ELR (cell line): ENCODE measurements around the gene TNNC1.
A peak's percentile ranks its signal among the peaks of the same experiment; 100 is the strongest.

Experiments
- DNase-seq: peaks from one replicate; pipeline ENCODE4 v3.0.0-alpha.2; 2015; ENCODE audit warnings: low read depth

Gene TNNC1

DNA sequence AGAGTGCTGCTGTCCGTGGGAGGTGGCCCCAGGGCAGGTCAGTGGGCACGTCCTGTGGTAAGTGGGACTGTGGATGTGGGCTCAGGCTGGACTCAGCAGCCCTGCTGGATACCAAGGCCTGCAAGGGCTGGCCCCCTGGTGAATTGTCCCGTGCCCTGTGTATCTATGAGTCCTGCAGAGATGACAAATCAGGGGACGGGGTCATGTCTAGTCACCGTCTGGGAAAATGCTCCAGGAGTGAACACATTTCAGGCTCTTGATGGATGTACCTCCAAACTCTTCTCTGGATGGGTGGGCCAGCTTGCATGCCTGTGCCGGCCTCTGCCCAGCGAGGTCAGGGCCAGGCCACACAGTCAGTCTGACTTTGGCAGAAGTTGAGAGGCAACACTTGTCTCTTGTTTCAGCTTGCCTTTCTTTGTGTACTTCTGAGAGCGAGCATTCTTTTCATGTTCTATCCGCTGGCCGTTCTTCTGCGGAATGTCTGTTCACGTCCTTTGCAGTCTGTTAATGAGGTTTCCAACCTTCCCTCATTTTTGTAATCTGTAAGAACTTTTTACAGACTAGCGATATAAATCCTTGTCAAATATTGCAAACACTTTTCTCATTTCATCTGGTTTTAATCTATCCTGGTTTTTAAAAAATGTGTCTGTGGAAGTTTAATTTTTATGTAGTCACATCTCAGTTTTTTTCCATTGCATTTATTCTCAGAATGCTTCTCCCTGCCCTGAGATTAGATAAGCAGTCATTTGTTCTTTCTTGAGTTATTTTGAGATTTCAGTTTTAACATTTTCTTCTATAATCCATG is 29.9 kb upstream of the TNNC1 start:
- DNase-seq: no peak

DNA sequence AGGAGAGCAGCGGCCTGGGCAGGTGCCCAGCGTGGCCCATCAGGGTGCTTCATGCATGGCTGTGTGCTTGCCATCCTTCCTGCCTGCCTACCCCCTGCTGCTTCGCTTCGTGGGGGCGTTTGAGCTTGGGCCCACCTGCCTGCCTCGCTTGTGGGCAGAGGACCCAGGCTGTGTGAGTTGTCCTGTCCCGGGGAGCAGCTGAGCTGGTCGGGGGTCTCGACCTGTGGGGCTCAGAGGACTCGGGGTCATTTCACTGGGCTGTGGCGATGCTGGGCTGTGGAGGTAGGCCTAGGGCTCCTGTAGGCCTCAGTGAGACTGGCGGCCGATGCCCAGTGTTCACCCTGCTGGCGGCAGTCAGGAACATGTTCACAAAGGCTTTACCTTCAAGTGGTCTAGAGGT is 29.2 kb upstream of the TNNC1 start:
- no peak for DNase-seq

DNA sequence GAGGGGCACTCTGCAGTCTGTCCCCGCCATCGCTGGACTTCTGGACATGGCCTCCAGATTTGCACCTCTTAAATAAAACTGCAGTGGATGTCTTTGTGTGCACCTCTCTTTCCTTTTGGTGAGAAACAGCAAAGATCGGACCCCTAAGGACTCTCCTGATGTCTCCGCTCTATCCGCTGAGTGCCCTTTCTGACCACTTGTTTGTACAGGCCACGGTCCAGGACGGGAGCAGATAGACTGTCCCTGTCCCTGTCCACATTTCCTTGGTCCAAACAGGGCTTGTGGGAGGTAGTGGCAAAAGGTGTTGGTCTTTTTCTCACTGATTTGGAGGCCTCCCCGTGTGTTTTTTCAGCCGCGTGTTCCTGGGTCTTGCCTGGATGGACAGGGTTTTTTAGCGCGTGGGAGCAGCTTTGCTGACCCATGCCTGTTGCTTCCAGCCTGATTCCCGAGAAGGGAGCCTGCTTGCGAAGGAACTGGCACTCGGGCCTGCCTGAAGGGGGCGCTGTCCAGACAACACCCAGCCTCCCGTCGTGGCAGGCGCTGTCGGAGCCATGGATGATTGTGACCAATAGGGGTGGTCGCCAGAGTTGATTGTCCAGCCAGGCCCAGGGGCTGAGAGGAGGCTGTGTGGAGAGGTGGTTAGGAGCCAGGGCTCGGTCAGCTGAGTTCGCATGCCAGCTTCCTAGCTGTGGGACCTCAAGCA is 28.1 kb upstream of the TNNC1 start:
- peak; percentile 36 for DNase-seq

DNA sequence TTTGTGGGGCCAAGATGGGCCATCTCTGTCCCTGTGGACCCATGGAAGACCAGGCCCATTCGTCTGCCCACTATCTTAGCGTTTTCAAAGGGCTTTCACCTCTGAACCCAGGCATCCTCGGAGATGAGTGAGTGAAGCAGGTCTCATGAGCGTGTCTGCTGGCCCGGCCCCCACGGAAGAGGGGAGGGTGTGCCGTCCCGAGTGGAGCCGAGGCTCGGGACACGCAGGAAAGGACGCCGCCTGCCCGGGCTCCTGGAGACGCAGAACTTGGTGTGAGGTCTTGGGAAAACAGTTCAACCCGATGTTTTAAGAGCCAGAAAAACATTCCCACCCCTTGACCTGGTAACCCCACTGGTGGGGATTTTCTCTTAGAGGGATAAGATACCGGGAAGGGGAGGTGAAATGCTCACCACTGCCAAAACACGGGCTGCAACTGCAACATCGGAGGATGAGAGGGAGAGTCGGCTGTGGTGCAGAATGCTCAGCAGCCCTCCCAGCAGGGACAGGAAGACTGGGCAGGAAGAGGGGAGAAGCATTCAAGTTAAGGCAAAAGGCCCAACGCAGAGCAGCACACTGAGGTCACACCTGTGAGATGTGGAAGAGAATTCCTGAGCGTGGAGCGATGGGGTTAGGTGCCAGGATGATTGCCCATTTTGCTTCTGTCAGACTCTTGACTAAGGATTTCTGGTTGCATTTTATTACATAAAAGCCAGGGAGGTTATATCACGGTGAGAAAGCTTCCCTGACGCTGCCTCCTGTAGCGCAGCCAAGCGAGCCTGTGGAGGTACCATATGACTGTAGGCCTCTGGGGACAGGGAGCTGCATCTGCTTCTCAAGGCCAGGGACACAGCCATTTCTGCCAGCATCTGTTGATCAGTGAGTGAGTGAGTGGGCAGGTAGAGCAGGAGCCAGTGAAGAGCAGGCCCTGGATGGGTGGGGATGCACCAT is 27.2 kb upstream of the TNNC1 start:
- no peak for DNase-seq

DNA sequence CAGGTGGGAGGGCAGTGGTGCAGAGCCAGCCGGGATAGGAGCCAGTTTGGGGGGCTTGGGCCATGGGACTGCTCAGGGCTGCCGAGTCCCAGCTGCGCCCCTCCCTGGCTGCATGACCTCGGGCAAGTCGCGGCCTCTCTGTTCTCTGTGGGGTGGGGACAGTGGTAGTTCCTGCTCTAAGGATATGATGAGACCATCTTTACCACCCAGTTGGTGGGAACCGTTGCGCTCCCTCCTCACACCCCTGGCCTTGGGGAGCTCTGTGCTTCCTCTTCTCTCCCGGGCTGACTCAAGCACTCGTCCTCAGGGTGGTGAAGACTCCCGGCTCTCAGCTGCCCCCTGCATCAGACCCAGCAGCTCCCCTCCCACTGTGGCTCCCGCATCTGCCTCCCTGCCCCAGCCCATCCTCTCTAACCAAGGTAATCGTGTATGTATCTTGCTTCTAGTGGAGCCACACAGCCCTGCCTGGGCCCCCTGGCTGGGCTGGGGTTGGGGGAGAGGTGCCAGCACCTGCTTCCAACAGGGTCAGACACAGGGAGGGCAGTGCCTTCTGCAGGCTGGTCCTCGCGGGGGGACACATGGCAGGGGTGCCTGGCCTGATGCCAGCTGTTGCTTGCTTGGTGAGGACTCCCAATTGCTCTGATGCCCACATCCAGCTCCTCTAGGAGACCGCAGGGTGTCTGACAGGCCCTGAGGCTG is 26.2 kb upstream of the TNNC1 start:
- DNase-seq: no peak

DNA sequence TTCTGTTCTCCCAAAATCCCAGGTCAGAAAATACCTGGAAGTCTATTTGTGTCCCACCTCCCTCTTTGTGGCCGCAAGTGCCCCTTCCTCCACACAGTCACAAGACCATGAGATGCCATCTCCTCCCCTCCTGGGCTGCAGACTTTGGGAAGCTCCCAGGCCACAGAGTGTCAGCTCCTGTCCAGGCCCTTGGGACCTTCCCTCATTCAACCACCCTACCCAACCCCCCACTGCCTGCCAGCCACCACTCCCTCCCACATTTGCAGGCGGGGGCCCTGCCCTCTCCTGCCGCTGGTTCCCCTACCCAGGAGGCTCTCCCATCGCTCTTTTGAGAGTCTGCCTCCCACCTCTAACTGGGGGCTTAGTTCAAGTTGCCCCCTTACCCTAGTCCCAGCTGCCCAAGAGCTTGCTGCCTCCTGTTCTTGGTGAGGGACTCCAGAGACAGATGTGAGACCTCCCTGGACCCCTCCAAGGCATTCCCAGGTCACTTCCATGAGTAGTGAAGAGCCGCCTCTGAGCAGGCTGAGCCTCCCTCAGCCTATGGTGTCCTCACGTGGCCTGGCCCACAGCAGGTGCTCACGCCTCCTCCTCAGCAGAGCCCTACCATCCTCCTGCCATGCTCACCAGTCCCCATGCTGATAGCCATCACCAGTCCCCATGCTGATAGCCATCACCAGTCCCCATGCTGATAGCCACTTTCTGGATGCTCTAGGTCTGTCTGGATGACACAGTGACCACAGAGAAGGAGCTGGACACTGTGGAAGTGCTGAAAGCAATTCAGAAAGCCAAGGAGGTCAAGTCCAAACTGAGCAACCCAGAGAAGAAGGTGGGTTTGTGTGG is 25.4 kb upstream of the TNNC1 start:
- DNase-seq: no peak

DNA sequence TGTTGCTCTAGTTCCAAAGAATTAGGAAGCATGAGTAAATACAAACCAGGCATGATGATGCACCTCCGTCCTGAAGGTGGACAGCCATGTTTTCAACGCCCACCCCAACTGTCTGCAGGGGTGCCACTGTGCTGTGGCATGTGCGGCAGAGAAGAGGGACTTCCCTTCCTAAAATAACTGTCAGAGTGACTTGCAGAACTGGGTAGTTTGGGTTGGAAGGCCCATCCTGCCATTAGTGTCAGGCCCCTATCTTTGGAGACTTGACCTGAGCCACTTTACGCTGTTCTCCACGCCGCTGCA is 23.9 kb upstream of the TNNC1 start:
- DNase-seq: no peak

DNA sequence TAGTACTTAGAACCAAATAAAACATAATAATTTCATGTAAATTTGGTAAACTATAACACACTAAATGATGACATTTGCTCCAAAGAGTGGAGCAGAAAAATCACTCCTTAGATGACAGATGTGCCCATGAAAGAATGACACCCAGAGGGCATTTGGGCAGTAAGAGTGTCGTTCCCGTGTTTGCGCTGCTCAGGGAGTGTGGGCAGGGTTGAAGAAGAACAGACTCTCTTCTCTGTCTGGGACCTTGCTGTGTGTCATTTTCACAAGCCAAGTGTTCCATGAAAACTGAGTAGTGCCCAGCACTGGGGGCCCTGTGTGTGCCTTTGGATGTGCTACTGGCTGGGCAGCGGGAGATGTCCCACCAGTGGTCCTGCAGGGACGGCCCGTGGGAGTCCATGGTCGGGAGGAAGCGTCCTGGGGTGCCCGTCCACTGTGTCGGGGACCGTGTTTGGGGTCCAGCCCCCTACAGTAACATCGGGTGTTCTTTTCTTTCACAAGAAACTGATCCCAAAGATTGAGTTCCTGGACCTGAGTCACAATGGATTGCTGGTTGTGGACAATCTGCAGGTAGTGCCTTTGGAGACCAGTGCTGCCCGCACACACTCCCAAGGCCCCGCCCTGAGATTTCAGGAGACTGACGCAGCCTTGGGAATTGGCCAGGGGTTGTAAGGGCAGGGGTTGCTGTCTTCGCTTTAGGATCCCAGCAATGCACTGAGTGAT is 23.4 kb upstream of the TNNC1 start:
- no peak for DNase-seq

DNA sequence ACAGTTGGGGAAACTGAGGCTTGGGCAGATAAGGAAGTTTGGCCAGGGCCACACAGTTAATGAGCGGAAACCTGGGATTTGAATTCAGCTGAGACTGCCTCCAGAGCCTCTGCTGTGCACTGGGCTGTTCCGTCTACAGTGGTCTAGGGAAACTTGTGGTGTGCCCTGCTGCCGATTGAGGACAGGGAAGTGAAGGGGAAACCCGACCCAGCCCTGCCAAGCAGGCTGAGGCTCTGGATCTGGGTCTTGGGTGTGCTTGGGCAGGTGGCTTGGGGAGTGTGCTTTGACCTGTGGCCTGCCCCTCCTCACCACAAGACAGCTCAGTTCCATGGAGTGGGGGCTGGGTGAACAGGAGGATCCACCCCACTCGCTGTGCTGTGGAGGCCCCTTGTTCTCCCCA is 19.2 kb upstream of the TNNC1 start:
- no peak for DNase-seq

DNA sequence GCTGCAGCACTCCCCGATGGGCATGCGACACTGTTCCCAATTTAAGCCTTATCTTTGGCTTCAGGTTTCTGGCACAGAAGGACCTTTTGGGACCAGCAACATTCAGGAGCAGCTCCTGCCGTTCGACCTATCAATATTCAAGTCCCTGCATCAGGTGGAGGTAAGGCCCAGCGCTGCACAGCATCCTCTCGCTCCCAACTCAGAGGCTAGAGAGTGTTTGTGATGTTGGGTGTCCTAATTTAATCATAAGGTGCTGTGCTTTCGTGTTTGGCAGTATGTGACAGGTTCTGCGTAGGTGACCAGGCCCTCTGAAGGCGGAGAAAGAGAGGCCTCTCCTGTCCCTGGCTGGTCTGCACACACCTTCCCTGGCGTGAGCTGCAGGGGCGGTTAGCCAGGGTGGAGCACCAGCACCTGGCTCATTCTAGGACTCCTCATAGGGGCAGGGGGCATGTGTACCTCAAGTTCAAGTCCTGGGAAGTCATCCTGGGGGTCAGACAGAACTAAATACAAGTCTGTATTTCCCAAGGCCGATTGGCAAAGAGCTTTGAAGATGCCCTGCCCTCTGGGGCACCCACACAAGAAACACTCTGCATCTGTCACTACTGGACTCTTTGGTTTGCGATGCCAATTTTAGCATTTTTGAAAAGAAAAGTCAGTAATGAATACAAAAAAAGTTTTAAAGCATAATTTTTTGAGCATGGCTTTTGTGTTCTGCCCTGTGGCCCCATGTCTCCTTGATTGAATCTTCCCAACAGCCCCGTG is 18.6 kb upstream of the TNNC1 start:
- DNase-seq: no peak

DNA sequence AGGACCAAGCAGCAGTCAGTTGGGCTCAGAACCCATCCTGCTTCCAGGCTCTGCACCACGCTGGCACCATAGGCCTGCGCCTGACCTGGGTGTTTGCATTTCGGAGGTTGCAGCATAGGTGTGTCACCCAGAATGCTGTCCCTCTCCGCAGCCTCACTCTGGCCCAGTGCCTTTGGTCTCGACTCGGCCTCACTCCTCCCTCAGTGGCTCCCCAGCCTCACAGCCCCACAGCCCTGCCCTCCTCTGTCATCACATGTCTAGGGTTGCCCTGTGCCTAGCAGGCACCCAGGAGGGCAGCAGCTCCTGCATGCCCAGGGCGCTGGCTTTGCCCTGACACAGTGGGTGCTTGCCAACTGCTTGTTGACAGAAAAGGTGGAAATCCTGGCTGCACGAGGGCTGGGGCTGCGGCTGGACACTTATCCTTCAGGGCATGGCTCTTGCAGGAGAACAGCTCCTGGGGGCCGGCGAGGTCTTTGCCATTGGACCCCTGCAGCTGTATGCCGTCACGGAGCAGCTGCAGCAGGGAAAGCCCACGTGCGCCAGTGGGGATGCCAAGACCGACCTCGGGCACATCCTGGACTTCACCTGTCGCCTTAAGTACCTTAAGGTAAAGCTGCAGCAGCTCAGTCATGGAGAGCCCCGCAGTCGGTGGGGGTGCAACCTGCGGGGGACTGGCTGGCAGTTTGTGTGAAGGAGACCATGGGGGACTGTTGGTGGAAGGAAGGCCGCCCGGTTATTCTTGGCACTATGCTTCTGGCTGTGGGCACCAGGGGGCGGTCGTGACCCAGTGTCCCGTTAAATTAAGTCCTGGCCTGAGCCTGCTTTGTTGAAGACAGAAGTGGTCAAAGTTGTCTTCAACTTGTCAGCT is 17.8 kb upstream of the TNNC1 start:
- peak; percentile 67 for DNase-seq

DNA sequence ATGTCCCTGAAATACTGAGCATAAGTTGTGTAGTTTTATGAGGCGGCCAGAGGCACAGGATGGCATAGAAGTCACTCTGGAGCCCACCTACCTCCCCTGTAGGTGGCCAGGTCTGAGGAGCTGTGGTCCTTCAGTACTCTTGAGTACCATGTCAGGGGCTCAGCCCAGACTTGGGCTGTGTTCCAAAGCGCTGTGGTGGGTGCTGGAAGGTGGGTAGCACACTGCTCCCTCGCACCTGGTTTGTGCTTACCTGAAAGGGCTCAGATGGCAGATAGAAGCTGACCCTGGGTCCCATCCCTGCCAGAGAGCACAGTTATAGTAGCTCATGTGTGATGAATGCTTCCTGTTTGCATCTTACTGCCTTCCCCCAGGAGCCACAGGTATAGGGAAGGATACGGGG is 17.1 kb upstream of the TNNC1 start:
- no peak for DNase-seq

DNA sequence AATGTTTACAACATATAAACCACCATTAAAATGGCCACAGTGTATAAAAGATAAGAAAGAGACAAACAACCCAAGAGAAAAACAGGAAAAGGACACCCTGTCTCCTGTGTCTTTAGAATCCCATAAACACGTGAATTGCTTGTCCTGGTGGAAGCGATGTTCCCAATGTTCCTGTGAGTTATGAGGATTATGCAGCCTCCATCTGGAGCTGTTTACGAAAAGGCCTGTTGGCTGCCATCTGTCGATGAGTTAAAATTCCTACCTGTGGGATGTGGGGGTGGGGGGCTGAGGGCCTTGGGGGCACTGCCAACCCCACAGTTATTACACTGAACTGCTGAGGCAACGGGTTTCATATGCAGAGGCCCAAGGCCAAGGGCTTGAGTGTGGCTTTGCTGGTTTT is 15.2 kb upstream of the TNNC1 start:
- DNase-seq: no peak

DNA sequence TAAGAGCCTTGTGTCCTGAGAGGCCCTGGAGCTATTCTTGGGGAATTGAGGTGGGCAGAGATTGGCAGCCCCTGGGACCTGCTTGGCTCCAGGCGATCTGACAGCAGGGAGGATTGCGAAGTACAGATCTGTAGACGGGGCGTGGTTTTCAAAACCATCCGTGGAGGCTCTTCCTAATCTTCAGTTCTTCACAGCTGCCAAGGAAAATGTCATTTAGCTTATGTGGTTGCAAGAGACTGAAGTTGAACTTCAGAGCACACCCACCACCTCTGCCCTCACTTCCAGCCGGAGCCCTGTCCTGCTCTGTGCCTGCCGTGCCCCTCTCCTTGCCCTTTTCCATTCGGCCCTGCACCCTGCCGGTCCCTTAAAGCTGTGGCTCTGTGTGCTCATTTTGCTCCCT is 14.5 kb upstream of the TNNC1 start:
- no peak for DNase-seq

DNA sequence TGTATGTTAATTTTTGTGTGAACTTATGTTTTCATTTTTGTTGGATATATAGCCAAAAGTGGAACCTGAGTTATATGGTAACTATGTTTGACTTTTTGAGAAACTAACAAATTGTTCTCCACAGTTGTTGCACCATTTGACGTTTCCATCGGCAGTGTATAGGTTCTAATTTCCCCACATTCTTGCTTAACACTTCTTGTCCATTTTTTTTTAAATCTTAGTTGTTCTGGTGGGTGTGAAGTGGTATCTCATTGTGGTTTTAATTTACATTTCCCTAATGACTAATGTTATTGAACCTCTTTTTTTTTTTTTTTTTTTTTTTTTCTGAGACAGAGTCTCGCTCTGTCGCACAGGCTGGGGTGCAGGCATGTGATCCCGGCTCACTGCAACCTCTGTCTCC is 9.6 kb upstream of the TNNC1 start:
- DNase-seq: no peak

DNA sequence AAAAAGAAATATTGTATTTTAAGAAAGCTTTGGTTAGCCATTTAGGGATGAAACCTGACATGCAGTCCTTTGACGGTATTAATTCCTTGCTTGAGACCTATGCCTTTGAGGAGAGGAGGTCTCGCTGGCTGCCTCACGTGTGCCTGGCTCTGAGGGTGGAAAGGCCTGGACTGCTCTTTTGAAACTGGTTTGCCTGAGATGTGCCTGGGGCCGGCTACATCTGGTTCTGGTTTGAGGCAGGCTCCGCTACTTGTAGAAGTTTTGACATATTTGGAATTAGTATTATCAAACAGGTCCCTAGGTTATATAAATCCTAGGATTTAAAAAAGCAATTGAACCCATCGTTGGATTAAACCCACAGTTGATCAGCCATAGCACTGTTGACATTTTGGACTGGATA is 8.0 kb upstream of the TNNC1 start:
- no peak for DNase-seq

DNA sequence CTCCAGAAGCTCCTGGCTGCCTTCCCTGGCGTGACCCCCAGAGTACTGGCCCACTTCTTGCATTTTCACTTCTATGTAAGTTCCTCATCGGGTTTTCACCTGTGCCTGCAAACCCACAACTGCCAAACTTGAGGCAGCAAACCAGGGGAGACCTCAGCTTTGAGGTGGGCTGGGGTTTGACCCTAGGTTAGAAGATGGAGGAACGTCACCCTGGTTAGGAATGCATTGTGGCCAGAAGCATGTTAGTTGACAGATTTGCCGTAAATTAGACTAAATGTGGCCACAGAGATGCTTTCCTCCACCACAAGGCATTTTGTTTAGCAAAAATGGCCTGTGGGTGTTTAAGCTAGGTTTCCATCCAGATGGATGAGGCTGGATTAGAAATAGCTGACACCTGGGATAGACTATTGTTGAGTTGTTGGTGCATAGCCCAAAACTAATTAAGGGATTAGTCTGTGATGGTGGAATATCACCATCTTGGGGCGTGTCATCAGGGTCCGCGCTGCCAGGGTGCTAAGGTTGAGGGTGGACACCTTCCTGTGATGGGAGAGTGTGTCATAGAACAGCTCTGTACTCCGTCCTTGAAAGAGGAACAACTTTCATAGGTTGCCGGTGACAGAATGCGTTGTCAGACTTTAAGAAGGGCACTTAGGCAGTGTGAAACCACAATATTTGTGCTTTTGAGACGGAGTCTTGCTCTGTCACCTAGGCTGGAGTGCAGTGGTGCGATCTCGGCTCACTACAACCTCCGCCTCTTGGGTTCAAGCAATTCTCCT is 5.1 kb upstream of the TNNC1 start:
- DNase-seq: no peak
